PC-9 (cell line): ENCODE data around the gene SNCAIP.

Source experiments
- CTCF ChIP-seq: fragments of 200-600 bp; sonication (generic); conservative IDR thresholded peaks from 2 replicates; pipeline ENCODE4 v1.6.1; 2017; ENCODE audit warnings: mixed run types, antibody characterized with exemption, mild to moderate bottlenecking, moderate library complexity
- EZH2 ChIP-seq: fragments of 200-600 bp; sonication (generic); IDR thresholded peaks from 2 replicates; pipeline ENCODE4 v1.8.0; 2017; ENCODE audit warnings: antibody characterized with exemption, low read depth

GRCh38 chr5:122447072-122447471, 135.0 kb downstream of the SNCAIP start:
- TF ChIP-seq CTCF: no peak
- no peak for TF ChIP-seq EZH2
